ENCODE measurements around the gene SPOCK1.

GRCh38 chr5:137344723-137345322, 154.3 kb downstream of the SPOCK1 start:
- no peak for TF ChIP-seq SMARCC2 (IDR thresholded peaks at IDR 0.05; ENCODE audit: low read depth)
- TF ChIP-seq RERE (CRISPR knock-in tag; IDR thresholded peaks at IDR 0.05; ENCODE audit: borderline replicate concordance) = no peak
- no peak for TF ChIP-seq CBX2 (IDR thresholded peaks at IDR 0.05; ENCODE audit: insufficient read depth, low read length, poor library complexity, severe bottlenecking)
- TF ChIP-seq CREB1 (IDR thresholded peaks at IDR 0.05) = no peak
- TF ChIP-seq CREB1 (CRISPR knock-in tag; IDR thresholded peaks at IDR 0.05) = no peak
- TF ChIP-seq NFYB (IDR thresholded peaks at IDR 0.05; ENCODE audit: extremely low read depth, insufficient read length) = no peak
- peak; percentile 70 to 79 (median 78); a peak in 5 of 6 replicates for TF ChIP-seq CTCF (IDR thresholded peaks at IDR 0.05 in 2 of 3, conservative IDR thresholded peaks at IDR 0.05 in 1 of 3; ENCODE audit: insufficient read depth in 2 of 3, low read depth in 1 of 3, low read length in 3 of 3)
- no peak for TF ChIP-seq CEBPB (tag; IDR thresholded peaks at IDR 0.05)
